ENCODE data around the gene RPS6KB1. TPM values are rescaled to one million over a fixed set of nuclear protein-coding genes. Genes with fewer than 3 reads are reported as not detected.
A peak's percentile ranks its signal among the peaks of the same experiment; 100 is the strongest.

Gene RPS6KB1
- total and polyA plus RNA-seq, 9 of the 15 experiments (the other 6 are each of a cell fraction or from before 2014, with no cell fraction given) = 8.8 to 60.7 (median 35.1) TPM

- peak; percentile 89 for ATAC-seq
- peak; percentile 39; the same call in 1 of the 2 replicates for TF ChIP-seq SMARCE1 (IDR thresholded peaks at IDR 0.05)
- no peak for TF ChIP-seq SMAD3 (CRISPR knock-in tag; conservative IDR thresholded peaks at IDR 0.05)
- peak; percentile 86 for TF ChIP-seq SMAD1 (IDR thresholded peaks at IDR 0.05; ENCODE audit: low read depth, low read length, partially characterized antibody)
- TF ChIP-seq MEIS2 (IDR thresholded peaks at IDR 0.05; ENCODE audit: partially characterized antibody) = peak; percentile 46
- peak in 1 of 2 experiments; percentile 71; a peak in 1 of 4 replicates for TF ChIP-seq FOXK2 (conservative IDR thresholded peaks at IDR 0.05 in 1 of 2, IDR thresholded peaks at IDR 0.05 in 1 of 2; ENCODE audit: low read depth in 2 of 2)
- TF ChIP-seq ARID1B (IDR thresholded peaks at IDR 0.05) = 0 out of 2 replicates have a peak, but pooled peaks have one; percentile 8
- TF ChIP-seq RBFOX2 (IDR thresholded peaks at IDR 0.05; ENCODE audit: low read depth, low read length) = no peak
- no peak for TF ChIP-seq PBX2 (CRISPR knock-in tag; IDR thresholded peaks at IDR 0.05; ENCODE audit: low read depth)
- TF ChIP-seq PBX2 (tag; conservative IDR thresholded peaks at IDR 0.05; ENCODE audit: low read depth) = peak; percentile 51; the same call in 1 of the 2 replicates
- TF ChIP-seq ZNF707 (CRISPR knock-in tag; conservative IDR thresholded peaks at IDR 0.05) = no peak
- TF ChIP-seq PKNOX1 (IDR thresholded peaks at IDR 0.05) = peak; percentile 52
- no peak for TF ChIP-seq ZNF445 (CRISPR knock-in tag; IDR thresholded peaks at IDR 0.05; ENCODE audit: low read depth)
- TF ChIP-seq AFF1 (IDR thresholded peaks at IDR 0.05; ENCODE audit: low read depth in 1 of 2, partially characterized antibody in 2 of 2) = peak in 1 of 2 experiments; percentile 29
- TF ChIP-seq EGR1 (conservative IDR thresholded peaks at IDR 0.05) = no peak
- TF ChIP-seq CBX3 (IDR thresholded peaks at IDR 0.05; ENCODE audit: borderline replicate concordance in 1 of 2, low read length in 2 of 2) = 0 out of 3 replicates have a peak, but pooled peaks of 1 of the 2 experiments have one; percentile 27
Measured at GRCh38 chr17:59899099-59899498, 6.2 kb downstream of the RPS6KB1 start.

More at GRCh38 chr17:59899099-59899498, 6.2 kb downstream of the RPS6KB1 start:
- ChIA-PET POLR2A (interaction anchor here (1.0 kb wide), 1 partner anchor 15 kb away, joined by 3 read pairs; no protein-coding TSS in a partner anchor), CTCF (ENCODE audit: low intra/inter-chr PET ratio) (interaction anchor here (0.6 kb wide), 1 partner anchor 623 kb away, joined by 3 read pairs; no protein-coding TSS in a partner anchor)
- Histone ChIP-seq H4K20me1 (replicated peaks; ENCODE audit: control insufficient read depth, insufficient read depth, low read length) (no peaks in the 10 kb centered on the region), H3K9ac (ENCODE audit: insufficient read depth in 1 of 2, low read depth in 2 of 2, low read length in 2 of 2) (no peak overlapping the region), H3K9me1 (ENCODE audit: control insufficient read depth, insufficient read depth, low read length) (no peaks in the 10 kb centered on the region), H3K27ac (ENCODE audit: extremely low read depth, low read depth, low read length) (peak overlapping the region; percentile 63; the same call in 1 of the 3 replicates), H3K4me2 (ENCODE audit: insufficient read depth, low read length) (no peak overlapping the region), H3K9me3 (replicated peaks; ENCODE audit: control insufficient read depth, insufficient read depth, low read depth, low read length) (no peaks in the 10 kb centered on the region), H3K4me1 (replicated peaks in 1 of 2; ENCODE audit: control insufficient read depth in 2 of 2, insufficient read depth in 2 of 2, low read length in 2 of 2) (peaks cover 7 to 9% of the 10 kb centered on the region in 2 experiments; a peak in 4 of 5 replicates), H3K4me3 (no peak overlapping the region), H3K36me3 (ENCODE audit: control insufficient read depth, insufficient read depth, low read length) (peaks cover 30% of the 10 kb centered on the region; the same call in 2 of the 3 replicates), H3K27me3 (ENCODE audit: control insufficient read depth in 2 of 2, insufficient read depth in 2 of 2, low read length in 2 of 2) (no peaks in the 10 kb centered on the region), H2AFZ (ENCODE audit: low read depth, low read length) (no peak overlapping the region), H3K79me2 (ENCODE audit: control insufficient read depth, insufficient read depth, low read length) (peaks cover 91% of the 10 kb centered on the region)
- in situ Hi-C loops (cut with MboI) (no loop called here), intact Hi-C loops (cut with micrococcal nuclease) (no loop called here)
- WGBS (ENCODE audit: insufficient coverage, low coverage, missing lambda C conversion rate) = 59% methylated on average over 2 of the region's 5 CpGs
- DNase-seq (ENCODE audit: extremely low read depth in 1 of 4, low spot score in 3 of 4) (peak in 2 of 4 experiments; percentile 55 to 66), FAIRE-seq (peak; percentile 88)
- no TSS peak for BruUV-seq (replicated peaks)
